Activated CD4-positive, CD25-positive, alpha-beta regulatory T cell treated with anti-CD3 and anti-CD28 coated beads, Interleukin-2, amount 50 U/mL, for 16 hours (primary cell): ENCODE data around the gene GTF3C2.
"Not testable (repeated sequence)": the region's sequence is repeated elsewhere in the genome, so short reads cannot be mapped to it uniquely, and the experiment has no call there.

ENCODE experiments used
- DNase-seq: peaks from one replicate; pipeline ENCODE4 v3.0.0-alpha.2; 2020; ENCODE audit warnings: low read depth, low spot score

GTF3C2 gene

GRCh38 chr2:27320958-27321543, 35.5 kb downstream of the GTF3C2 start:
- no peak for DNase-seq

- not testable (repeated sequence) for DNase-seq
Observed at GRCh38 chr2:27319839-27320238, 36.7 kb downstream of the GTF3C2 start.

- DNase-seq = no peak
Observed at GRCh38 chr2:27316655-27317412, 39.7 kb downstream of the GTF3C2 start.

- no peak for DNase-seq
Observed at GRCh38 chr2:27315122-27315521, 41.4 kb downstream of the GTF3C2 start.

- DNase-seq = no peak
Observed at GRCh38 chr2:27314709-27315108, 41.9 kb downstream of the GTF3C2 start.

GRCh38 chr2:27313882-27314645, 42.5 kb downstream of the GTF3C2 start:
- no peak for DNase-seq

- DNase-seq = no peak
Observed at GRCh38 chr2:27312152-27312551, 44.4 kb downstream of the GTF3C2 start.

GRCh38 chr2:27309651-27310050, 46.9 kb downstream of the GTF3C2 start:
- no peak for DNase-seq

- DNase-seq = no peak
Observed at GRCh38 chr2:27308359-27308881, 48.1 kb downstream of the GTF3C2 start, which contains the start of gene UCN. UCN (minus strand) TSS chr2:27308445; CDS start chr2:27307895, 550 bp downstream.

- no peak for DNase-seq
Observed at GRCh38 chr2:27307545-27308358, 48.8 kb downstream of the GTF3C2 start.

GRCh38 chr2:27307287-27307544, 49.3 kb downstream of the GTF3C2 start:
- no peak for DNase-seq

- no peak for DNase-seq
Observed at GRCh38 chr2:27306573-27307286, 49.8 kb downstream of the GTF3C2 start.

- DNase-seq = no peak
Observed at GRCh38 chr2:27306136-27306535, 50.4 kb downstream of the GTF3C2 start.

GRCh38 chr2:27305516-27305915, 51.0 kb downstream of the GTF3C2 start:
- no peak for DNase-seq

- DNase-seq = no peak
Observed at GRCh38 chr2:27304488-27305240, 51.9 kb downstream of the GTF3C2 start.

- DNase-seq = no peak
Observed at GRCh38 chr2:27303093-27304025, 53.2 kb downstream of the GTF3C2 start.

- DNase-seq = not testable (repeated sequence)
Observed at GRCh38 chr2:27300606-27301005, 56.0 kb downstream of the GTF3C2 start.

GRCh38 chr2:27298391-27299080, 58.0 kb downstream of the GTF3C2 start:
- no peak for DNase-seq

GRCh38 chr2:27297195-27297594, 59.4 kb downstream of the GTF3C2 start:
- DNase-seq = no peak
